NCI-H2107 treated with DMSO at 0.1 percent for 48 hours (cell line): ENCODE measurements around the gene TMTC2.

Experiments used
- DNase-seq: peaks from one replicate; lab custom pipeline; 2025; ENCODE audit not compliant: unreplicated experiment; lab: John Stamatoyannopoulos, UW

The TMTC2 gene

GRCh38 chr12:83172866-83173649 lies 486.4 kb downstream of the TMTC2 start:
- no peak for DNase-seq

- no peak for DNase-seq
These were observed 493.3 kb downstream of the TMTC2 start for GRCh38 chr12:83179999-83180398.

GRCh38 chr12:83181074-83181473 lies 494.4 kb downstream of the TMTC2 start:
- DNase-seq, result no peak

GRCh38 chr12:83183132-83183531 lies 496.4 kb downstream of the TMTC2 start:
- DNase-seq, result no peak
